ENCODE measurements around the gene AGPAT4. TPM values are rescaled to one million over a fixed set of nuclear protein-coding genes. Genes with fewer than 3 reads are reported as not detected.

Gene AGPAT4
- total RNA-seq, 1 experiment from 2014 or later = 22.0 TPM

GRCh38 chr6:161198176-161198575, 75.7 kb downstream of the AGPAT4 start:
- H3K9me3 ChIP-seq (ENCODE audit: control insufficient read depth, low read depth, low read length) = peaks cover 4% of the 10 kb centered on the region
- Mint-ChIP-seq H3K9me3 (peaks cover 8 to 14% of the 10 kb centered on the region in 2 experiments), H3K27ac (no peak overlapping the region), H3K4me3 (no peak overlapping the region), H3K27me3 (ENCODE audit: low read depth) (no peaks in the 10 kb centered on the region), H3K36me3 (ENCODE audit: insufficient read depth in 1 of 3, low read depth in 3 of 3) (peaks cover 20 to 34% (median 28%) of the 10 kb centered on the region in 3 experiments), H3K4me1 (peaks cover 20 to 21% of the 10 kb centered on the region in 2 experiments)
- no peak overlapping the region for H2BK12ac ChIP-seq (ENCODE audit: insufficient read length, low read depth, low read length)
- WGBS (ENCODE audit: extremely low coverage, insufficient read length, low lambda C conversion rate) = no CpG with 5 or more reads among the region's 4 CpGs
- H3K4me2 ChIP-seq (ENCODE audit: insufficient read depth, insufficient read length, low read length) = no peak overlapping the region
- no peak overlapping the region for H3K4ac ChIP-seq (ENCODE audit: low read depth, low read length)
- no peak overlapping the region for H3T11ph ChIP-seq (ENCODE audit: low read length)
- no peaks in the 10 kb centered on the region; the same call in 1 of the 2 replicates for H3K4me1 ChIP-seq (ENCODE audit: insufficient read depth, low read length)
- no peaks in the 10 kb centered on the region for H3K23me2 ChIP-seq (ENCODE audit: insufficient read length, low read depth, low read length, poor library complexity, severe bottlenecking)
- H2BK20ac ChIP-seq (ENCODE audit: low read depth, low read length, poor library complexity, severe bottlenecking) = no peak overlapping the region
- no peak overlapping the region for H3K23ac ChIP-seq (ENCODE audit: insufficient read length, low read depth, low read length)
- no peak overlapping the region for H3K14ac ChIP-seq (ENCODE audit: insufficient read depth, low read length)
- no peak overlapping the region for H2AK5ac ChIP-seq (ENCODE audit: insufficient read length, low read length)
- H3K79me2 ChIP-seq (ENCODE audit: insufficient read depth, low read length) = no peaks in the 10 kb centered on the region
- TF ChIP-seq, protein P1, sequence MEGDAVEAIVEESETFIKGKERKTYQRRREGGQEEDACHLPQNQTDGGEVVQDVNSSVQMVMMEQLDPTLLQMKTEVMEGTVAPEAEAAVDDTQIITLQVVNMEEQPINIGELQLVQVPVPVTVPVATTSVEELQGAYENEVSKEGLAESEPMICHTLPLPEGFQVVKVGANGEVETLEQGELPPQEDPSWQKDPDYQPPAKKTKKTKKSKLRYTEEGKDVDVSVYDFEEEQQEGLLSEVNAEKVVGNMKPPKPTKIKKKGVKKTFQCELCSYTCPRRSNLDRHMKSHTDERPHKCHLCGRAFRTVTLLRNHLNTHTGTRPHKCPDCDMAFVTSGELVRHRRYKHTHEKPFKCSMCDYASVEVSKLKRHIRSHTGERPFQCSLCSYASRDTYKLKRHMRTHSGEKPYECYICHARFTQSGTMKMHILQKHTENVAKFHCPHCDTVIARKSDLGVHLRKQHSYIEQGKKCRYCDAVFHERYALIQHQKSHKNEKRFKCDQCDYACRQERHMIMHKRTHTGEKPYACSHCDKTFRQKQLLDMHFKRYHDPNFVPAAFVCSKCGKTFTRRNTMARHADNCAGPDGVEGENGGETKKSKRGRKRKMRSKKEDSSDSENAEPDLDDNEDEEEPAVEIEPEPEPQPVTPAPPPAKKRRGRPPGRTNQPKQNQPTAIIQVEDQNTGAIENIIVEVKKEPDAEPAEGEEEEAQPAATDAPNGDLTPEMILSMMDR (conservative IDR thresholded peaks at IDR 0.05) = no peak
- H3K27ac ChIP-seq (ENCODE audit: insufficient read length, low read depth, low read length) = no peak overlapping the region
- DNase-seq = no peak
- no peak overlapping the region for H2BK120ac ChIP-seq (ENCODE audit: low read depth, low read length, poor library complexity, severe bottlenecking)
- H3K9ac ChIP-seq (ENCODE audit: extremely low read depth, insufficient read length, low read length) = no peak overlapping the region
- no peak overlapping the region for H3K18ac ChIP-seq (ENCODE audit: insufficient read length, low read depth, low read length)
- H4K8ac ChIP-seq (replicated peaks; ENCODE audit: insufficient read length, low read depth, low read length) = no peak overlapping the region
- no peaks in the 10 kb centered on the region for H3K79me1 ChIP-seq (ENCODE audit: insufficient read depth, low read depth, low read length, poor library complexity, severe bottlenecking)
- no peak overlapping the region for H2AFZ ChIP-seq (ENCODE audit: low read length)
- no peak overlapping the region for H4K91ac ChIP-seq (ENCODE audit: insufficient read length, low read depth, low read length)
- H2BK5ac ChIP-seq (ENCODE audit: insufficient read length, low read length) = no peak overlapping the region
- no peaks in the 10 kb centered on the region for H4K20me1 ChIP-seq (ENCODE audit: control insufficient read depth, insufficient read depth, insufficient read length)
- no peak overlapping the region for H3K56ac ChIP-seq (ENCODE audit: insufficient read length, low read depth, low read length)
- no peak overlapping the region for H2BK15ac ChIP-seq (ENCODE audit: low read depth, low read length)
- H4K5ac ChIP-seq (ENCODE audit: insufficient read length, low read depth, low read length) = no peak overlapping the region
- no peaks in the 10 kb centered on the region for H3K27me3 ChIP-seq (ENCODE audit: insufficient read depth, low read length)
